K562 (cell line): ENCODE results near the gene HMCN1.

Experiments used
- EZH2 ChIP-seq: IDR thresholded peaks from 2 replicates; pipeline ENCODE4 v1.6.1; 2012; ENCODE audit warnings: low read depth, mild to moderate bottlenecking, inconsistent platforms, low read length, borderline replicate concordance
- FOXM1 ChIP-seq, 2 experiments: fragments of 450-650 bp in 1 of 2; sonication (generic) in 1 of 2; formaldehyde crosslinking in 1 of 2; IDR thresholded peaks; 2 replicates each; pipeline versions ENCODE4 v1.6.1 to v1.9.0; 2017 to 2022; ENCODE audit warnings: low read depth in 2 of 2, mild to moderate bottlenecking in 2 of 2, missing genetic modification reagents in 1 of 2, moderate library complexity in 1 of 2
- HMG20A ChIP-seq: fragments of 450-650 bp; formaldehyde crosslinking; conservative IDR thresholded peaks from 2 replicates; pipeline ENCODE4 v1.4.0; 2020; ENCODE audit warnings: mild to moderate bottlenecking, mixed read lengths
- JUND ChIP-seq, 2 experiments: IDR thresholded peaks; 2 replicates in 1 of 2; 3 replicates in 1 of 2; pipeline ENCODE4 v1.6.1; 2011; ENCODE audit warnings: borderline replicate concordance in 2 of 2, low read depth in 2 of 2, low read length in 2 of 2, improper control_type of control experiment in 1 of 2, missing biosample characterization in 1 of 2, missing genetic modification characterization in 1 of 2, missing genetic modification reagents in 1 of 2
- TF ChIP-seq, protein P1 (sequence below): sonication (generic); formaldehyde crosslinking; IDR thresholded peaks from 2 replicates; pipeline ENCODE4 v1.8.1; 2023; ENCODE audit warnings: mild to moderate bottlenecking, missing genetic modification reagents
- TF ChIP-seq, protein P2 (sequence below), 2 experiments: IDR thresholded peaks; 2 replicates each; pipeline ENCODE4 v1.6.1; 2011; ENCODE audit warnings: borderline replicate concordance in 1 of 2, control low read depth in 1 of 2, low read depth in 1 of 2, low read length in 1 of 2, mild to moderate bottlenecking in 1 of 2, mixed read lengths in 1 of 2, moderate library complexity in 1 of 2; ENCODE audit not compliant: insufficient read depth in 1 of 2, insufficient read length in 1 of 2, poor library complexity in 1 of 2, severe bottlenecking in 1 of 2; ENCODE audit errors: extremely low read depth in 1 of 2

DNA sequence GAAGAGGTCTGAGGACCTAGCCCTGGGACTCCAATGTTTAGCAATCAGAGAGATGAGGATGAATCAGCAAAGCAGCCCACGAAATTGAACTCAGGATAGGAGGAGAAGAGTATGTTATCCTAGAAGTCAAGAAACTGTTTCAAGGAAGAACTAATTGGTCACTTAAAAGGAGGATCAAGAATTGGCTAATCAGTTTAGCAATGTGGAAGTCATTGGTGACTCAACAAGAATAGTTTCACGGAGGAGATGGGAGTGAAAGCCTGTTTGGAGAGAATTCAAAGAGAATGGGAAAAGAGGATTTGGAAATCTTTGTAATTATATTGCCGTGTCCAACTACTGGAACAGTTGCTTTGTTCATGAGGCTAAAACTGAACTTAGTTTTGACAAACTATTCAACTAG, 7.4 kb downstream of the HMCN1 start:
- TF ChIP-seq FOXM1 (IDR thresholded peaks at IDR 0.05; ENCODE audit: low read depth) (no peak), FOXM1 (CRISPR knock-in tag; IDR thresholded peaks at IDR 0.05; ENCODE audit: low read depth) (no peak), EZH2 (no peak), JUND (IDR thresholded peaks at IDR 0.05; ENCODE audit: borderline replicate concordance, low read depth, low read length) (no peak), JUND (tag; IDR thresholded peaks at IDR 0.05; ENCODE audit: borderline replicate concordance, low read depth, low read length) (no peak), HMG20A (no peak)
- TF ChIP-seq, protein P1, sequence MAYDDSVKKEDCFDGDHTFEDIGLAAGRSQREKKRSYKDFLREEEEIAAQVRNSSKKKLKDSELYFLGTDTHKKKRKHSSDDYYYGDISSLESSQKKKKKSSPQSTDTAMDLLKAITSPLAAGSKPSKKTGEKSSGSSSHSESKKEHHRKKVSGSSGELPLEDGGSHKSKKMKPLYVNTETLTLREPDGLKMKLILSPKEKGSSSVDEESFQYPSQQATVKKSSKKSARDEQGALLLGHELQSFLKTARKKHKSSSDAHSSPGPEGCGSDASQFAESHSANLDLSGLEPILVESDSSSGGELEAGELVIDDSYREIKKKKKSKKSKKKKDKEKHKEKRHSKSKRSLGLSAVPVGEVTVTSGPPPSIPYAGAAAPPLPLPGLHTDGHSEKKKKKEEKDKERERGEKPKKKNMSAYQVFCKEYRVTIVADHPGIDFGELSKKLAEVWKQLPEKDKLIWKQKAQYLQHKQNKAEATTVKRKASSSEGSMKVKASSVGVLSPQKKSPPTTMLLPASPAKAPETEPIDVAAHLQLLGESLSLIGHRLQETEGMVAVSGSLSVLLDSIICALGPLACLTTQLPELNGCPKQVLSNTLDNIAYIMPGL (CRISPR knock-in tag), result no peak
- TF ChIP-seq, protein P2, sequence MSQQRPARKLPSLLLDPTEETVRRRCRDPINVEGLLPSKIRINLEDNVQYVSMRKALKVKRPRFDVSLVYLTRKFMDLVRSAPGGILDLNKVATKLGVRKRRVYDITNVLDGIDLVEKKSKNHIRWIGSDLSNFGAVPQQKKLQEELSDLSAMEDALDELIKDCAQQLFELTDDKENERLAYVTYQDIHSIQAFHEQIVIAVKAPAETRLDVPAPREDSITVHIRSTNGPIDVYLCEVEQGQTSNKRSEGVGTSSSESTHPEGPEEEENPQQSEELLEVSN (IDR thresholded peaks at IDR 0.05; ENCODE audit: borderline replicate concordance in 1 of 2, extremely low read depth in 1 of 2, insufficient read depth in 1 of 2, insufficient read length in 1 of 2, low read depth in 1 of 2, low read length in 1 of 2, poor library complexity in 1 of 2, severe bottlenecking in 1 of 2), result no peak
